GM19193 (cell line): ENCODE measurements around the gene KRTAP12-1.
"Not testable (repeated sequence)": the region's sequence is repeated elsewhere in the genome, so short reads cannot be mapped to it uniquely, and the experiment has no call there.

Source experiments
- POLR2A ChIP-seq: IDR thresholded peaks from 4 replicates; pipeline ENCODE4 v1.6.1; 2011; ENCODE audit not compliant: insufficient read depth, insufficient read length; ENCODE audit errors: extremely low read depth

Gene KRTAP12-1

GRCh38 chr21:44650265-44650972, 31.5 kb downstream of the KRTAP12-1 start:
- TF ChIP-seq POLR2A = no peak

DNA sequence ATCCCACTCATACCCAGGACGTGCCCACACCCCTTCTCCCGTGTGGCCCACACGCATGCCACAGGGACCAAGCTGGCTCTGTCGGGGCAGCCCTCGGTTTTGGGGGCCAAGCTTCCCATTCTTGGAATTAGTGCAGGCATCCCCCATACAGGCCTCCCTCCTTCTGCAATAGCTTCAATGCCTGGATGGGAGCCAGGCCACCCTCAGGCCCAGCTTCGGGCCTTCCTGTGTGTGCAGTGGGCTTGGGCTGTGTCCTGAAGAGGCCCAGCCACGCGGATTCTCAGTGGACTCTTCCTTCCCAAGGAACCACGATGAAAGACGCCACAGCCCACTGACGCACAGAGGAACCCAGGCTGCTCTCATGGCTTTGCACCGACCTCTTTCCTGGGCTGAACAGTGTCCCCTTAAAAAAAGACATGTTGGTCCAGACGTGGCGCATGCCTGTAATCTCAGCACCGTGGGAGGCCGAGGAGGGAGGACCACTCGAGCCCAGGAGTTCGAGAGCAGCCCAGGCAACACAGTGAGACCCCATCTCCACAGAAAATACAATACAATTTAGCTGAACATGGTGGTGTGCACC, 32.4 kb downstream of the KRTAP12-1 start:
- no peak for TF ChIP-seq POLR2A

DNA sequence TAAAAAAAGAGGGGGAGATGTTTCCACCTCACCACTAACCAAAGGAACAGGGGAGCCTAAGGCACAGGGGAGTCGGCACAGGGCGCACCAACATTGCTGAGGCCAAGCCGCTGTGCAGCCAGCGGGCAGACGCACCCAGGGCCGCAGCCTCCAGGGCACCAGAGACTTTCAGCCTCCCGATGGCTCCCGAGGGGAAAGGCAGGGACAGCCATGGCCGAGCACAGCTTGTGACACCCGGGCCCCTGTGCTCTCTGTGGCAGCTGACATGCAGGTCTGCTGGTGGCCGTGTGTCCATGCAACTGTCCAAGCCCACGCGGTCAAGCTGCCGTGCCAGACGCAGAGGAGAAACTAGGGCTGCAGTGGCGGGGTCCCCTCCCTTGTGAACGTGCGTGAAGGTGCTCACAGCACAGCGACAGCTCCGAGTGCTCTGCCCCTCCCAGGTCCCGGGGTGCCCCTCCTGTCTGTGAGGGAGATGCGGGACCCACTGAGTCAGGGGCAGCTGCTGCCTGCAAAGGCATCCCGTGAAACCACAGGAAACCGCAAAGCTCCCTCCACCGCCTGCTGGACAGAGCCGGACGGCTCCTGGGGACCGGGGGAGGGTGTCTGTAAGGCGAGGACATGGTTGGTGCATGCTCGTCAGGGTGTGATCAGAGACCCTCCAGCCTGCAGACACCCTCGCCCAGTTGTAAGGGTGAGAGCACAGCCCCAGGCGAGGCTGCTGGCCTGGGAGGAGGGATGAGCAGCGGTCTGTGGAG, 33.2 kb downstream of the KRTAP12-1 start:
- no peak for TF ChIP-seq POLR2A

- TF ChIP-seq POLR2A = no peak
These were observed 34.8 kb downstream of the KRTAP12-1 start for GRCh38 chr21:44647222-44647552.

- not testable (repeated sequence) for TF ChIP-seq POLR2A
These were observed 35.4 kb downstream of the KRTAP12-1 start, which contains the start of gene KRTAP10-11 for GRCh38 chr21:44646366-44647221. KRTAP10-11 (plus strand) TSS chr21:44646414; CDS start chr21:44646459, 45 bp downstream.

- TF ChIP-seq POLR2A = no peak
These were observed 37.1 kb downstream of the KRTAP12-1 start for GRCh38 chr21:44644878-44645277.

GRCh38 chr21:44643741-44644310, 38.1 kb downstream of the KRTAP12-1 start:
- no peak for TF ChIP-seq POLR2A

- no peak for TF ChIP-seq POLR2A
These were observed 41.2 kb downstream of the KRTAP12-1 start for GRCh38 chr21:44640761-44641160.

- TF ChIP-seq POLR2A = no peak
These were observed 42.7 kb downstream of the KRTAP12-1 start for GRCh38 chr21:44639331-44639655.

DNA sequence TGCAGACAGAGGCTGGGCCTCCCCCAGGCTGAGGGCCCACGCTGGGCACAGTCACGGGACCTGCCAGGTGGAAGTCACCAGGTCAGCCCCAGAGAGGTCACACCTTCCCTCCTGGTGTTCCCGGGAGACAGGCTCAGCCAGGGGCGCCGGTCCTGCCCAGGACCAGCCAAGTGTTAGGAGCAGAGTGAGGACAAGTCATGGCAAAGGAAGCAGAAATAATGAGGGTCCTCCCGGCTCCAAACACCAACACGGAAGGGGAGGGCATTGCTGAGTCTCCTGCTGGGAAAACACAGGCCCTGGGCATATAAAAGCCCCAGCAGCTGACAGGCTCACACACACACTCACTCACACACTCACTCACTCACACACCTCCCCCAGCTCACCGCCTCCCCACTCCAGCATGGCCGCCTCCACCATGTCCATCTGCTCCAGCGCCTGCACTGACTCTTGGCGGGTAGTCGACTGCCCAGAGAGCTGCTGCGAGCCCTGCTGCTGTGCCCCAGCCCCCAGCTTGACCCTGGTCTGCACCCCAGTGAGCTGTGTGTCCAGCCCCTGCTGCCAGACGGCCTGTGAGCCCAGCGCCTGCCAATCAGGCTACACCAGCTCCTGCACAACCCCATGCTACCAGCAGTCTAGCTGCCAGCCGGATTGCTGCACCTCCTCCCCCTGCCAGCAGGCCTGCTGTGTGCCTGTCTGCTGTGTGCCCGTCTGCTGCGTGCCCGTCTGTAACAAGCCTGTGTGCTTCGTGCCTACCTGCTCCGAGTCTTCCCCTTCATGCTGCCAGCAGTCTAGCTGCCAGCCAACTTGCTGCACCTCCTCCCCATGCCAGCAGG, 44.7 kb downstream of the KRTAP12-1 start, which contains the start of gene KRTAP10-10:
Gene KRTAP10-10 (plus strand): TSS at position 339 of the 833 bp plus-strand sequence. CDS start 62 bp downstream, at position 401.
- no peak for TF ChIP-seq POLR2A

DNA sequence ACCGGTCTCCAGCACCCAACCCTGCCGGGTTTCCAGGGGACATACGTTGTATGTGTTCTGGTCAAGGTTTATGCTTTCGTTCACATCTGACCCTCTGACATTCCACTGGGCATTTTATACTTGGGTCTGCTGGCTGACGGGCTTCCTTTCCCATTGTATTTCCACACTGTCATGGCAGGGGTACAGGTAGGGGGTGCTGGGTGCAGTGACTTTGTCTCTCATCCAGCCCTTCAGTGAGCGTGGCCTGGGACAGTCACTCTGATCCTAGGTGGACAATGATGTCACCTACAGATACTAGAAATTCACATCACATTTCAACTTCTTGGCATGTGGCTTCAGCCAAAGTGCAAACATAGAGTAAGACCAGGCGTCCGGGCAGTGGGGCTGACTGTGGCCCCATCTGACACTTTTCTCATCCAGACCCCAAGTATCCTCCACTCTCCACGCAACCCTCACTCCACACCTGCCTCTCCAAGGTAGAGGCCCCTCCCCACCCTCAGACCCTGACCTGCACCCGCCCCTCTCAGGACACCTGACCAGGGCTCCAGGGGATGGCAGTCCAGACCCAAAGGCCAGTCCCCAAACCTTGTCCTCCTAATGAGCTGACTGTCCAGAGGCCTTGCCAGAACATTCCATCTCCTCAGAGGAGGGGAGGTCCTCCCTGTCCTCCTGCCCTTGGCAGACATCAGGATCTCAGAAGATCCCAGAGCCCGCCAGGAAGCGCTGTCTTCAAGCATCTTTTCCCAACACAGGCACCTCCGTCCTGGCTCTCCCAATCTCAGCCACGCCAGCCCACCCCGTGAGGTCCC, 45.5 kb downstream of the KRTAP12-1 start:
- no peak for TF ChIP-seq POLR2A

DNA sequence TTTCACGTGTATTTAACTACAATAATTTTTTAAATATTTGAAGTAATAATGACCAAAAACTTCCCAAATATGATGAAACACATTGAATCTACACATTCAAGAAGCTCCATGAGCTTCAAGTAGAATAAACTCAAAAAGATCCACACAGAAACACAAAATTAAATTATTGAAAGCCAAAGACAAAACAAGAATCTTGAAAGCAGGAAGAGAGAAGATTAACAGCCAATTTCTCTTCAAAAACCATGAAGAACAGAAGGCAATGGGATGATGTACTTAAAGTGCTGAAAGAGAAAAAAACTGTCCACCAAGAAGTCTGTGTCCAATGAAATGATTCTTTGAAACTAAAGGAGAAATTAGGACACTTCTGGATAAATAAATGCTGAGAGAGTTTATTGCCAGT, 49.9 kb downstream of the KRTAP12-1 start:
- no peak for TF ChIP-seq POLR2A
